Osteocyte (in vitro differentiated cells): ENCODE measurements around the gene PPIL6. TPM values are rescaled to one million over a fixed set of nuclear protein-coding genes. Genes with fewer than 3 reads are reported as not detected.

Source experiments
- DNase-seq: peaks from one replicate; pipeline ENCODE4 v3.0.0; 2021; ENCODE audit warnings: mixed read lengths; ENCODE audit not compliant: unreplicated experiment; ENCODE audit errors: extremely low spot score
- H3K27ac Mint-ChIP-seq: one replicate; pipeline ENCODE4 v1.8.0; 2021; ENCODE audit warnings: mild to moderate bottlenecking, mixed read lengths; ENCODE audit not compliant: unreplicated experiment
- H3K27me3 Mint-ChIP-seq: one replicate; pipeline ENCODE4 v1.8.0; 2021; ENCODE audit warnings: mixed read lengths; ENCODE audit not compliant: unreplicated experiment
- H3K36me3 Mint-ChIP-seq: one replicate; pipeline ENCODE4 v1.8.0; 2021; ENCODE audit warnings: mixed read lengths; ENCODE audit not compliant: unreplicated experiment
- H3K4me1 Mint-ChIP-seq: one replicate; pipeline ENCODE4 v1.8.0; 2021; ENCODE audit warnings: mixed read lengths; ENCODE audit not compliant: unreplicated experiment
- H3K4me3 Mint-ChIP-seq: one replicate; pipeline ENCODE4 v1.8.0; 2021; ENCODE audit warnings: mild to moderate bottlenecking, moderate library complexity, mixed read lengths; ENCODE audit not compliant: unreplicated experiment
- H3K9me3 Mint-ChIP-seq: one replicate; pipeline ENCODE4 v1.8.0; 2021; ENCODE audit warnings: mixed read lengths; ENCODE audit not compliant: unreplicated experiment
- CTCF ChIP-seq: fragments of 200-600 bp; sonication (generic); IDR thresholded peaks from 2 replicates; pipeline ENCODE4 v1.5.0; 2021; ENCODE audit warnings: antibody characterized with exemption, mild to moderate bottlenecking, moderate library complexity
- total RNA-seq: library from RNA; stranded (reverse); gene quantifications from 2 replicates; pipeline ENCODE4 v1.2.1, GENCODE V29; 2021

PPIL6 gene
- total RNA-seq, 1 donor from 2014 or later = 1.9 TPM

- no peak for DNase-seq
- Mint-ChIP-seq H3K36me3 (no peaks in the 10 kb centered on the region), H3K4me3 (no peak overlapping the region), H3K9me3 (no peaks in the 10 kb centered on the region), H3K27me3 (peaks cover 7% of the 10 kb centered on the region), H3K27ac (no peak overlapping the region), H3K4me1 (no peaks in the 10 kb centered on the region)
- TF ChIP-seq CTCF = no peak
Observed at GRCh38 chr6:109396046-109396718, 44.2 kb downstream of the PPIL6 start.

- DNase-seq = no peak
- Mint-ChIP-seq H3K9me3 (no peaks in the 10 kb centered on the region), H3K4me3 (no peak overlapping the region), H3K36me3 (no peaks in the 10 kb centered on the region), H3K4me1 (no peaks in the 10 kb centered on the region), H3K27me3 (peaks cover 22% of the 10 kb centered on the region), H3K27ac (no peak overlapping the region)
- no peak for TF ChIP-seq CTCF
Observed at GRCh38 chr6:109393886-109394281, 46.5 kb downstream of the PPIL6 start.

GRCh38 chr6:109393157-109393885, 47.1 kb downstream of the PPIL6 start:
- no peaks in the 10 kb centered on the region for H3K4me1 Mint-ChIP-seq
- peaks cover 23% of the 10 kb centered on the region for H3K27me3 Mint-ChIP-seq
- no peak overlapping the region for H3K27ac Mint-ChIP-seq
- TF ChIP-seq CTCF = no peak
- H3K9me3 Mint-ChIP-seq = no peaks in the 10 kb centered on the region
- no peak overlapping the region for H3K4me3 Mint-ChIP-seq
- no peak for DNase-seq
- H3K36me3 Mint-ChIP-seq = no peaks in the 10 kb centered on the region

- H3K27me3 Mint-ChIP-seq = peaks cover 32% of the 10 kb centered on the region
- no peaks in the 10 kb centered on the region for H3K36me3 Mint-ChIP-seq
- no peaks in the 10 kb centered on the region for H3K4me1 Mint-ChIP-seq
- no peaks in the 10 kb centered on the region for H3K9me3 Mint-ChIP-seq
- TF ChIP-seq CTCF = no peak
- no peak overlapping the region for H3K4me3 Mint-ChIP-seq
- no peak for DNase-seq
- no peak overlapping the region for H3K27ac Mint-ChIP-seq
Observed at GRCh38 chr6:109389650-109390274, 50.7 kb downstream of the PPIL6 start.

- no peaks in the 10 kb centered on the region for H3K9me3 Mint-ChIP-seq
- H3K4me1 Mint-ChIP-seq = peaks cover 7% of the 10 kb centered on the region
- H3K36me3 Mint-ChIP-seq = no peaks in the 10 kb centered on the region
- H3K27me3 Mint-ChIP-seq = peaks cover 32% of the 10 kb centered on the region
- no peak overlapping the region for H3K27ac Mint-ChIP-seq
- no peak for DNase-seq
- no peak overlapping the region for H3K4me3 Mint-ChIP-seq
- TF ChIP-seq CTCF = no peak
Observed at GRCh38 chr6:109388265-109388664, 52.2 kb downstream of the PPIL6 start.
